GM12891 (cell line): ENCODE measurements around the gene ISOC2.

Experiments used
- PAX5 ChIP-seq: IDR thresholded peaks from 2 replicates; pipeline ENCODE4 v1.6.1; 2011; ENCODE audit warnings: low read length, moderate library complexity, mild to moderate bottlenecking; ENCODE audit not compliant: insufficient read depth, severe bottlenecking
- POLR2A ChIP-seq: IDR thresholded peaks from 2 replicates; pipeline ENCODE4 v1.6.1; 2011; ENCODE audit warnings: low read depth, low read length, control low read depth
- POLR2AphosphoS5 ChIP-seq: IDR thresholded peaks from 2 replicates; pipeline ENCODE4 v1.6.1; 2011; ENCODE audit warnings: low read depth, low read length, control low read depth
- TAF1 ChIP-seq: IDR thresholded peaks from 2 replicates; pipeline ENCODE4 v1.6.1; 2011; ENCODE audit warnings: low read depth, low read length, control low read depth

DNA sequence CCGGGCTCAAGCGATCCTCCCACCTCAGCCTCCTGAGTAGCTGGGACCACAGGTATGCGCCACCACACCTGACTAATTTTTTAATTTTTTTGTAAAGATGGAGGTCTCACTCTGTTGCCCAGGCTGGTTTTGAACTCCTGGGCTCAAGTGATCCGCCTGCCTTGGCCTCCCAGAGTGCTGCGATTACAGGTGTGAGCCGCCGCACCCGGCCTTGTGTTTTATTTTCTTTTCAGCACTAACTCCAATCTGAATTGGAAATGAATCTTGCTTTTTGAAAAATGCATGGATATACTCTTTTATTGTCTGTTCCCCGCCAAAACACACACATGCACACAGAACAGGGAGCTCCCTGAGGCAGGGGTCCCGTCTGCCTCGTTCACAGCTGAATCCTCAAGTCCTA is 1.3 kb upstream of the ISOC2 start:
- TF ChIP-seq POLR2A: no peak
- TF ChIP-seq TAF1: no peak
- TF ChIP-seq POLR2AphosphoS5: no peak
- no peak for TF ChIP-seq PAX5
